ENCODE data around the gene MICAL3.

MICAL3 gene

GRCh38 chr22:17962168-17962567 lies 62.2 kb downstream of the MICAL3 start:
- peaks cover 32% of the 10 kb centered on the region for H3K36me3 ChIP-seq (replicated peaks; ENCODE audit: low read depth, low read length)
- H3K4me2 ChIP-seq (ENCODE audit: low read length): no peak overlapping the region
- H3K4me1 ChIP-seq (ENCODE audit: low read length): peaks cover 36% of the 10 kb centered on the region
- no peak overlapping the region for H3K9ac ChIP-seq (ENCODE audit: low read length)
- H3K27ac ChIP-seq (ENCODE audit: low read length): no peak overlapping the region
- no peak overlapping the region for H3K4me3 ChIP-seq (ENCODE audit: low read length)
- H4K20me1 ChIP-seq (ENCODE audit: insufficient read depth, low read length): peaks cover 94% of the 10 kb centered on the region
- no peak for TF ChIP-seq CTCF (IDR thresholded peaks at IDR 0.05; ENCODE audit: low read depth, low read length)
- TF ChIP-seq EZH2phosphoT487 (IDR thresholded peaks at IDR 0.05; ENCODE audit: low read depth): no peak
- peaks cover 97% of the 10 kb centered on the region for H3K79me2 ChIP-seq (ENCODE audit: low read length)
- H3K27me3 ChIP-seq (ENCODE audit: low read depth, low read length): no peaks in the 10 kb centered on the region
- no peak overlapping the region for H2AFZ ChIP-seq (ENCODE audit: low read depth, low read length)
- no peaks in the 10 kb centered on the region for H3K9me3 ChIP-seq (ENCODE audit: insufficient read depth, low read length)

GRCh38 chr22:17961446-17961729 lies 63.0 kb downstream of the MICAL3 start:
- peaks cover 97% of the 10 kb centered on the region for H3K79me2 ChIP-seq (ENCODE audit: low read length)
- no peak overlapping the region for H2AFZ ChIP-seq (ENCODE audit: low read depth, low read length)
- H3K27ac ChIP-seq (ENCODE audit: low read length): no peak overlapping the region
- TF ChIP-seq EZH2phosphoT487 (IDR thresholded peaks at IDR 0.05; ENCODE audit: low read depth): no peak
- no peak for TF ChIP-seq CTCF (IDR thresholded peaks at IDR 0.05; ENCODE audit: low read depth, low read length)
- peaks cover 35% of the 10 kb centered on the region for H3K36me3 ChIP-seq (replicated peaks; ENCODE audit: low read depth, low read length)
- peaks cover 29% of the 10 kb centered on the region for H3K4me1 ChIP-seq (ENCODE audit: low read length)
- peaks cover 94% of the 10 kb centered on the region for H4K20me1 ChIP-seq (ENCODE audit: insufficient read depth, low read length)
- H3K27me3 ChIP-seq (ENCODE audit: low read depth, low read length): no peaks in the 10 kb centered on the region
- H3K9me3 ChIP-seq (ENCODE audit: insufficient read depth, low read length): no peaks in the 10 kb centered on the region
- H3K4me3 ChIP-seq (ENCODE audit: low read length): no peak overlapping the region
- H3K9ac ChIP-seq (ENCODE audit: low read length): no peak overlapping the region
- no peak overlapping the region for H3K4me2 ChIP-seq (ENCODE audit: low read length)

- H4K20me1 ChIP-seq (ENCODE audit: insufficient read depth, low read length): peaks cover 94% of the 10 kb centered on the region
- no peak overlapping the region for H3K4me2 ChIP-seq (ENCODE audit: low read length)
- H3K79me2 ChIP-seq (ENCODE audit: low read length): peaks cover 97% of the 10 kb centered on the region
- no peak overlapping the region for H2AFZ ChIP-seq (ENCODE audit: low read depth, low read length)
- no peaks in the 10 kb centered on the region for H3K9me3 ChIP-seq (ENCODE audit: insufficient read depth, low read length)
- H3K4me3 ChIP-seq (ENCODE audit: low read length): no peak overlapping the region
- peaks cover 23% of the 10 kb centered on the region for H3K4me1 ChIP-seq (ENCODE audit: low read length)
- no peaks in the 10 kb centered on the region for H3K27me3 ChIP-seq (ENCODE audit: low read depth, low read length)
- TF ChIP-seq EZH2phosphoT487 (IDR thresholded peaks at IDR 0.05; ENCODE audit: low read depth) (no peak), CTCF (IDR thresholded peaks at IDR 0.05; ENCODE audit: low read depth, low read length) (no peak)
- peaks cover 34% of the 10 kb centered on the region for H3K36me3 ChIP-seq (replicated peaks; ENCODE audit: low read depth, low read length)
- H3K9ac ChIP-seq (ENCODE audit: low read length): no peak overlapping the region
- H3K27ac ChIP-seq (ENCODE audit: low read length): no peak overlapping the region
Measured at GRCh38 chr22:17960695-17961445, 63.5 kb downstream of the MICAL3 start.

- Histone ChIP-seq H3K79me2 (ENCODE audit: low read length) (peaks cover 97% of the 10 kb centered on the region), H3K9ac (ENCODE audit: low read length) (no peak overlapping the region), H4K20me1 (ENCODE audit: insufficient read depth, low read length) (peaks cover 94% of the 10 kb centered on the region), H3K27me3 (ENCODE audit: low read depth, low read length) (no peaks in the 10 kb centered on the region), H3K4me2 (ENCODE audit: low read length) (no peak overlapping the region), H3K27ac (ENCODE audit: low read length) (no peak overlapping the region), H2AFZ (ENCODE audit: low read depth, low read length) (no peak overlapping the region), H3K4me1 (ENCODE audit: low read length) (peaks cover 15% of the 10 kb centered on the region), H3K36me3 (replicated peaks; ENCODE audit: low read depth, low read length) (peaks cover 40% of the 10 kb centered on the region), H3K4me3 (ENCODE audit: low read length) (no peak overlapping the region), H3K9me3 (ENCODE audit: insufficient read depth, low read length) (no peaks in the 10 kb centered on the region)
- no peak for TF ChIP-seq CTCF (IDR thresholded peaks at IDR 0.05; ENCODE audit: low read depth, low read length)
- no peak for TF ChIP-seq EZH2phosphoT487 (IDR thresholded peaks at IDR 0.05; ENCODE audit: low read depth)
Measured at GRCh38 chr22:17960011-17960410, 64.3 kb downstream of the MICAL3 start.

Measured in OCI-LY3 (cell line).